ENCODE results near the gene ABTB2.

Gene ABTB2

DNA sequence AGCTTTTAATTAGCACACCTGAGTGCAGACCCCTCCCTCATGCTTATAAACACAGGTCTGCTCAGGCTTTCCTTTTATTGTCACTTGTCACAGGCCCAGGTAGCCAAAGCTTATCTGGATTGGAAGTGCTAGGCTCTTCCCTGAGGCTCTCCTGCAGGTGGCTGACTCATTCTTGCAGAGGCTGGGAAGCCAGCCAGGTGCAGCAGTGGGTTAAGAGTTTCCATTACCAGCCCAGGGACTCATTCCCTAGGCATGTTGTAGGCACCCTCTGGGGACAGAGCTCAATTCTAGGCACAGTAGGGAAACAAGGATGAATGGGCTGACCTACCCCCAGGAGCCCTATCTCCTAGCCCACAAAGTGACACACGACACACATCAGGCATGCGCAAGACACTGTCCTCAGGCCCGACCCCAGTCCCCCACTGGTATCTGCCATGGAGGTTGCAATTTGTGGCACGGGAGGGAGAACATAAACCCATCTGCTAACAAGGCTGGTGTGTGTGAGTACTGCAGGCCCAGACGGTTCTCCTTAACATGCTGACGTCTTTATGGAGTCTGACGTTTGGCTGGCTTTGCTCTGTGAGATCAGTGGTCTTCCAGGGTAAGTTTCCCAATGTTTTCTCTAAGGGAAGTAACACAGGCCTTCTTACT lies 94.2 kb downstream of the ABTB2 start:
- peak; percentile 56 for DNase-seq (ENCODE audit: extremely low read depth, low read depth)
- no peak for TF ChIP-seq CTCF (IDR thresholded peaks at IDR 0.05; ENCODE audit: low read depth, low read length)

DNA sequence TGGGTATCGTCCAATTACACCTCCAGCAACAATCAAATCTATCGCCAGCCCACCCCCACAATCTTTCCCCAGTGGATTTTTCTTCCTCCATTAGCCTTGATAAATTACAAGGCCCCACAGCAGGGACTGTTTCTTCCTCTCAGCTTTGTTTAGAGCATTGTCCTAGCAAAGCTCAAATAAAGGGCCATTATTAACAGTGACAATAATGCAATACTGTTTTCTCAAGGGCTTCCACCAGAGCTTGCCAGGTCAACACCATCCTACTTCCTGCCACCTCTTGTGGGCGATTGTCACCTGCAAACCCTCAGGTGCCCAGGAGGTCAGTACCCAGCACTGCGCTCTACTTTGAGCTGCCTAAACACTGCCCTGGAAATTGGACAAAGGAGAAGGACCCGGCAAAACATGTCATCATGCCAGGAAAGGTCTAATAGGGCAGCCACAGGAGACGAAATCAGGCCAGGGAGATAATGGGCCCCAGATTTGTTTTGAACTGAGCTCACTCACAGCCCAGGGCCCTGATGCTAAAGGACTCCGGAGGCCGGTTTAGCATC lies 95.2 kb downstream of the ABTB2 start:
- DNase-seq (ENCODE audit: extremely low read depth, low read depth): no peak
- no peak for TF ChIP-seq CTCF (IDR thresholded peaks at IDR 0.05; ENCODE audit: low read depth, low read length)

GRCh38 chr11:34261820-34262219 lies 96.0 kb downstream of the ABTB2 start:
- DNase-seq (ENCODE audit: extremely low read depth, low read depth): no peak
- TF ChIP-seq CTCF (IDR thresholded peaks at IDR 0.05; ENCODE audit: low read depth, low read length): no peak

DNA sequence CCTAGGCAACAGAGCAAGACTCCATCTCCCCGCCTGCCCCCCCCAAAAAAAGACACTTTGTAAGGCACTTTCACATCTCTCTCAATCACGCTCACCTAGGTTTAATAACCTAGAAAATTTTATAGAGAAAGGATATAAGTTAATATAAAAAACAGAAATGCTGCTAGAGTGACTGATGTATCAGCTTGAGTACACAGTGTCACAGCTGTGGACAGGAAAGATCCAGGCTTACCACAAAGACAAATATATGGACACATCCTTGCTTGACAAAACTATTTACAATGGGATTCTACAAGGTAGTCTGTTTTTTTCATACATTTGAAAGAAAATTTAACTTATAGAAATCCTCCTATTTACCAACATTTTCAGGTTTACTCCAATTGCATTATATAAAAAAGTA lies 96.7 kb downstream of the ABTB2 start:
- no peak for TF ChIP-seq CTCF (IDR thresholded peaks at IDR 0.05; ENCODE audit: low read depth, low read length)
- DNase-seq (ENCODE audit: extremely low read depth, low read depth): no peak

- no peak for DNase-seq (ENCODE audit: extremely low read depth, low read depth)
- no peak for TF ChIP-seq CTCF (IDR thresholded peaks at IDR 0.05; ENCODE audit: low read depth, low read length)
Measured at GRCh38 chr11:34260072-34260575, 97.7 kb downstream of the ABTB2 start.

- no peak for TF ChIP-seq CTCF (IDR thresholded peaks at IDR 0.05; ENCODE audit: low read depth, low read length)
- no peak for DNase-seq (ENCODE audit: extremely low read depth, low read depth)
Measured at GRCh38 chr11:34259087-34259486, 98.7 kb downstream of the ABTB2 start.

DNA sequence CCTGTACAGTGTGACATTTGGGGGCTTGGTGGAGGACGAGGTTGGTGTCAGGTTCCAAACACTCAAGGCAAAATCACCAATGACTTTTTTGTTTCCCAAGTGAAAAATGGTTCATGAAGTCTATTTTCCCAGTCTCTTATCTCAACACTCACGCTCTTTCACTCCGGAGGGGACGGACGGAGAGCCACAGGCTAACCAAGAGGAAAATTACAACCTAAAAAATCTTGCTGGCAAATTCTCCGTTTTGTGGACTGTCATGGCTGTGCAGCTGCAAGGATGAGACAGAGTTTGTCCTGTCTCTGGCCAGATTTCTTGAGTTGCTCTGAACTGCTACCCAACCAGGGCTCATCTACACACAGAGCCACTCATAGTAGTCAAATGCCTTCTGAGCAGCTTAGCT lies 101.2 kb downstream of the ABTB2 start:
- no peak for TF ChIP-seq CTCF (IDR thresholded peaks at IDR 0.05; ENCODE audit: low read depth, low read length)
- DNase-seq (ENCODE audit: extremely low read depth, low read depth): no peak

Data from AG09319 (cell line).